SU-DHL-6 (cell line): ENCODE data around the gene PTPRN2.

Experiments used
- EZH2phosphoT487 ChIP-seq: fragments of 200-600 bp; sonication (generic), shearing (Covaris generic); conservative IDR thresholded peaks from 2 replicates; pipeline ENCODE4 v1.6.1; 2018; ENCODE audit warnings: mild to moderate bottlenecking, antibody characterized with exemption, low read length, moderate library complexity, mixed read lengths
- TF ChIP-seq, protein P1 (sequence below): fragments of 200-600 bp; sonication (generic); IDR thresholded peaks from one replicate; pipeline ENCODE4 v1.5.1; 2017; ENCODE audit warnings: antibody characterized with exemption, mild to moderate bottlenecking, low read length, moderate library complexity; ENCODE audit not compliant: insufficient read depth, poor library complexity, severe bottlenecking

DNA sequence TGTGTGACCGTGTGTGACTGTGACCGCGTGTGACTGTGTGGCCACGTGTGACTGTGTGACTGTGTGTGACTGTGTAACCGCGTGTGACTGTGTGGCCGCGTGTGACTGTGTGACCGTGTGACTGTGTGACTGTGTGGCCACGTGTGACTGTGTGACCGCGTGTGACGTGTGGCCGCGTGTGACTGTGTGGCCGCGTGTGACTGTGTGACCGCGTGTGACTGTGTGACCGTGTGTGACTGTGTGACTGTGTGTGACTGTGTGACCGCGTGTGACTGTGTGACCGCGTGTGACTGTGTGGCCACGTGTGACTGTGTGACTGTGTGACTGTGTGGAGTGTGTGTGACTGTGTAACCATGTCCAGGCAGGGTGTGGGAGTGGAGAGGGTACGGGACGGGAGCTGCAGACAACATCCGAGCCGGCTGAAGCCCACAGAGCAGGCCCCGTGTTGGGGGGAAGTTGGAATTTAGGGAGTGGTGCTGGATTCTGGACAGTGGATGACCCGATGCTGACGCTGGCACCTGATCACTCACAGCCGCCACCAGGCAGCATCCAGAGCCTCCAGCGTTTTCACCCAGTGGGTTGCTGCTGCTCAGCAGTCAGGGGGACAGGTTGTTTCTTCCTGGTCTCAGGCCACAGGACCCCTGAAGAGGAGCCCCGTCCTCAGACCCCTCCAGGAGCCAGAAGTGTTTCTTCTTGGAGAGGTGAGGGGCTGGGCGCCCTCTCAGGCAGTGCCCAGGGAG, 747.3 kb downstream of the PTPRN2 start:
- TF ChIP-seq, protein P1, sequence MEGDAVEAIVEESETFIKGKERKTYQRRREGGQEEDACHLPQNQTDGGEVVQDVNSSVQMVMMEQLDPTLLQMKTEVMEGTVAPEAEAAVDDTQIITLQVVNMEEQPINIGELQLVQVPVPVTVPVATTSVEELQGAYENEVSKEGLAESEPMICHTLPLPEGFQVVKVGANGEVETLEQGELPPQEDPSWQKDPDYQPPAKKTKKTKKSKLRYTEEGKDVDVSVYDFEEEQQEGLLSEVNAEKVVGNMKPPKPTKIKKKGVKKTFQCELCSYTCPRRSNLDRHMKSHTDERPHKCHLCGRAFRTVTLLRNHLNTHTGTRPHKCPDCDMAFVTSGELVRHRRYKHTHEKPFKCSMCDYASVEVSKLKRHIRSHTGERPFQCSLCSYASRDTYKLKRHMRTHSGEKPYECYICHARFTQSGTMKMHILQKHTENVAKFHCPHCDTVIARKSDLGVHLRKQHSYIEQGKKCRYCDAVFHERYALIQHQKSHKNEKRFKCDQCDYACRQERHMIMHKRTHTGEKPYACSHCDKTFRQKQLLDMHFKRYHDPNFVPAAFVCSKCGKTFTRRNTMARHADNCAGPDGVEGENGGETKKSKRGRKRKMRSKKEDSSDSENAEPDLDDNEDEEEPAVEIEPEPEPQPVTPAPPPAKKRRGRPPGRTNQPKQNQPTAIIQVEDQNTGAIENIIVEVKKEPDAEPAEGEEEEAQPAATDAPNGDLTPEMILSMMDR: no peak
- no peak for TF ChIP-seq EZH2phosphoT487
